ENCODE results near the gene NHEJ1.

Gene NHEJ1

GRCh38 chr2:219119422-219120043 lies 41.1 kb downstream of the NHEJ1 start:
- H3K4me1 ChIP-seq (ENCODE audit: control insufficient read depth in 1 of 2, insufficient read depth in 2 of 2, low read length in 2 of 2): peaks cover 0 to 3% of the 10 kb centered on the region in 2 experiments
- H2BK5ac ChIP-seq (ENCODE audit: low read depth, low read length, poor library complexity): no peak overlapping the region
- no peak overlapping the region for H2AFZ ChIP-seq (ENCODE audit: insufficient read depth, low read length, poor library complexity)
- no peak overlapping the region for H3K23ac ChIP-seq (ENCODE audit: low read length)
- no peak overlapping the region for H3K4ac ChIP-seq (ENCODE audit: low read depth, low read length)
- no peak overlapping the region for H3K18ac ChIP-seq (ENCODE audit: low read length)
- H3K14ac ChIP-seq (ENCODE audit: low read length): no peak overlapping the region
- peak; percentile 46 to 67 for DNase-seq
- no peaks in the 10 kb centered on the region for H3K36me3 ChIP-seq (ENCODE audit: control insufficient read depth in 1 of 2, insufficient read depth in 2 of 2, low read length in 2 of 2)
- no peak overlapping the region for H3K4me3 ChIP-seq (ENCODE audit: low read depth, low read length)
- H3K27me3 ChIP-seq (ENCODE audit: insufficient read depth, low read length): no peaks in the 10 kb centered on the region
- H3K79me1 ChIP-seq (ENCODE audit: low read length): no peaks in the 10 kb centered on the region
- H4K91ac ChIP-seq (ENCODE audit: low read depth, low read length): no peak overlapping the region
- no peak overlapping the region for H3K27ac ChIP-seq (ENCODE audit: low read depth, low read length)
- no peak overlapping the region for H3K4me2 ChIP-seq (ENCODE audit: low read length)
- no peak overlapping the region for H4K8ac ChIP-seq (ENCODE audit: low read depth, low read length)
- no CpG with 5 or more reads among the region's 7 CpGs for WGBS (ENCODE audit: extremely low coverage, insufficient coverage, insufficient read length)
- H2AK5ac ChIP-seq (ENCODE audit: low read length): no peak overlapping the region
- no peak overlapping the region for H3K9ac ChIP-seq (ENCODE audit: low read length)
- H2BK120ac ChIP-seq (ENCODE audit: insufficient read depth, low read length, poor library complexity): no peak overlapping the region
- no peak overlapping the region for H2BK12ac ChIP-seq (ENCODE audit: low read length)
- H3K79me2 ChIP-seq (ENCODE audit: control insufficient read depth, insufficient read depth, low read length, poor library complexity): peaks cover 2% of the 10 kb centered on the region
- no peaks in the 10 kb centered on the region for H3K9me3 ChIP-seq (ENCODE audit: insufficient read depth, low read depth, low read length)
- H4K12ac ChIP-seq (ENCODE audit: low read depth, low read length): no peak overlapping the region

DNA sequence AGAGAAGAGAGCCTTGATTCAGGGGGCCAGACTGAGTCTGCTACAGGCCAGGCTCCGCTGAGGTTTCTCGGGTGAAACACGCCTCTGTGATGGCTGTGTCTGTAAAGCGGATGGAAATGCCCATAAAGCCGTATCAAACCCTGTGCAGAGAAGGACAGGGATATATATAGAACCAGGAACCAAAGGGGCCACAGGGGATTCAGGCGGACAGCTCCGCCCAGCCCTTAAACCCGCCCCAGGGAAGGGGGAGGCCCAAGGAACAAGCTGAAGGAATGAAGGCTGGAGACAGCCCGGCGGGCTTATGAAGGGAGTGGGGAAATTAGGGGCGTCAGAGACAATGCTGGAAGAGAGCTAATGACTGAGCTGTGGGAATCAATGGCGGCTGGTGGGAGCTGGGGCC lies 42.1 kb downstream of the NHEJ1 start:
- no peak overlapping the region for H2BK12ac ChIP-seq (ENCODE audit: low read length)
- no peak overlapping the region for H2BK5ac ChIP-seq (ENCODE audit: low read depth, low read length, poor library complexity)
- no peak overlapping the region for H3K27ac ChIP-seq (ENCODE audit: low read depth, low read length)
- peaks cover 2% of the 10 kb centered on the region for H3K79me2 ChIP-seq (ENCODE audit: control insufficient read depth, insufficient read depth, low read length, poor library complexity)
- H3K27me3 ChIP-seq (ENCODE audit: insufficient read depth, low read length): no peaks in the 10 kb centered on the region
- no peak overlapping the region for H2AK5ac ChIP-seq (ENCODE audit: low read length)
- no peak overlapping the region for H2BK120ac ChIP-seq (ENCODE audit: insufficient read depth, low read length, poor library complexity)
- no peak overlapping the region for H3K18ac ChIP-seq (ENCODE audit: low read length)
- H3K79me1 ChIP-seq (ENCODE audit: low read length): no peaks in the 10 kb centered on the region
- H3K36me3 ChIP-seq (ENCODE audit: control insufficient read depth in 1 of 2, insufficient read depth in 2 of 2, low read length in 2 of 2): no peaks in the 10 kb centered on the region
- H3K4me2 ChIP-seq (ENCODE audit: low read length): no peak overlapping the region
- H3K4ac ChIP-seq (ENCODE audit: low read depth, low read length): no peak overlapping the region
- H4K91ac ChIP-seq (ENCODE audit: low read depth, low read length): no peak overlapping the region
- no peak overlapping the region for H3K23ac ChIP-seq (ENCODE audit: low read length)
- H4K12ac ChIP-seq (ENCODE audit: low read depth, low read length): no peak overlapping the region
- no peak overlapping the region for H4K8ac ChIP-seq (ENCODE audit: low read depth, low read length)
- H3K9ac ChIP-seq (ENCODE audit: low read length): no peak overlapping the region
- WGBS (ENCODE audit: extremely low coverage, insufficient coverage, insufficient read length): no CpG with 5 or more reads among the region's 12 CpGs
- no peak overlapping the region for H3K14ac ChIP-seq (ENCODE audit: low read length)
- no peak overlapping the region for H2AFZ ChIP-seq (ENCODE audit: insufficient read depth, low read length, poor library complexity)
- DNase-seq: no peak
- H3K4me1 ChIP-seq (ENCODE audit: control insufficient read depth in 1 of 2, insufficient read depth in 2 of 2, low read length in 2 of 2): peaks cover 0 to 3% of the 10 kb centered on the region in 2 experiments
- no peaks in the 10 kb centered on the region for H3K9me3 ChIP-seq (ENCODE audit: insufficient read depth, low read depth, low read length)
- no peak overlapping the region for H3K4me3 ChIP-seq (ENCODE audit: low read depth, low read length)

GRCh38 chr2:219116776-219117646 lies 43.6 kb downstream of the NHEJ1 start:
- Histone ChIP-seq H4K8ac (ENCODE audit: low read depth, low read length) (no peak overlapping the region), H3K4ac (ENCODE audit: low read depth, low read length) (no peak overlapping the region), H3K18ac (ENCODE audit: low read length) (no peak overlapping the region), H3K23ac (ENCODE audit: low read length) (no peak overlapping the region), H3K4me1 (ENCODE audit: control insufficient read depth in 1 of 2, insufficient read depth in 2 of 2, low read length in 2 of 2) (no peaks in the 10 kb centered on the region), H3K4me2 (ENCODE audit: low read length) (no peak overlapping the region), H3K9me3 (ENCODE audit: insufficient read depth, low read depth, low read length) (no peaks in the 10 kb centered on the region), H3K79me2 (ENCODE audit: control insufficient read depth, insufficient read depth, low read length, poor library complexity) (no peaks in the 10 kb centered on the region), H2AFZ (ENCODE audit: insufficient read depth, low read length, poor library complexity) (no peak overlapping the region), H3K4me3 (ENCODE audit: low read depth, low read length) (no peak overlapping the region), H2BK12ac (ENCODE audit: low read length) (no peak overlapping the region), H2BK120ac (ENCODE audit: insufficient read depth, low read length, poor library complexity) (no peak overlapping the region), H3K27me3 (ENCODE audit: insufficient read depth, low read length) (no peaks in the 10 kb centered on the region), H3K27ac (ENCODE audit: low read depth, low read length) (no peak overlapping the region), H2AK5ac (ENCODE audit: low read length) (no peak overlapping the region), H3K79me1 (ENCODE audit: low read length) (no peaks in the 10 kb centered on the region), H3K36me3 (ENCODE audit: control insufficient read depth in 1 of 2, insufficient read depth in 2 of 2, low read length in 2 of 2) (no peaks in the 10 kb centered on the region), H3K14ac (ENCODE audit: low read length) (no peak overlapping the region), H3K9ac (ENCODE audit: low read length) (no peak overlapping the region), H2BK5ac (ENCODE audit: low read depth, low read length, poor library complexity) (no peak overlapping the region), H4K91ac (ENCODE audit: low read depth, low read length) (no peak overlapping the region), H4K12ac (ENCODE audit: low read depth, low read length) (no peak overlapping the region)
- no CpG with 5 or more reads among the region's 8 CpGs for WGBS (ENCODE audit: extremely low coverage, insufficient coverage, insufficient read length)
- DNase-seq: no peak

GRCh38 chr2:219112651-219113338 lies 47.8 kb downstream of the NHEJ1 start:
- Histone ChIP-seq H3K4me2 (ENCODE audit: low read length) (no peak overlapping the region), H3K18ac (ENCODE audit: low read length) (no peak overlapping the region), H2BK12ac (ENCODE audit: low read length) (no peak overlapping the region), H3K4ac (ENCODE audit: low read depth, low read length) (no peak overlapping the region), H3K27me3 (ENCODE audit: insufficient read depth, low read length) (no peaks in the 10 kb centered on the region), H4K8ac (ENCODE audit: low read depth, low read length) (no peak overlapping the region), H3K9me3 (ENCODE audit: insufficient read depth, low read depth, low read length) (no peaks in the 10 kb centered on the region), H3K9ac (ENCODE audit: low read length) (no peak overlapping the region), H4K91ac (ENCODE audit: low read depth, low read length) (no peak overlapping the region), H4K12ac (ENCODE audit: low read depth, low read length) (no peak overlapping the region), H3K4me1 (ENCODE audit: control insufficient read depth in 1 of 2, insufficient read depth in 2 of 2, low read length in 2 of 2) (no peaks in the 10 kb centered on the region), H3K79me2 (ENCODE audit: control insufficient read depth, insufficient read depth, low read length, poor library complexity) (no peaks in the 10 kb centered on the region), H3K23ac (ENCODE audit: low read length) (no peak overlapping the region), H3K4me3 (ENCODE audit: low read depth, low read length) (no peak overlapping the region), H3K36me3 (ENCODE audit: control insufficient read depth in 1 of 2, insufficient read depth in 2 of 2, low read length in 2 of 2) (no peaks in the 10 kb centered on the region), H2AK5ac (ENCODE audit: low read length) (no peak overlapping the region), H2AFZ (ENCODE audit: insufficient read depth, low read length, poor library complexity) (no peak overlapping the region), H3K27ac (ENCODE audit: low read depth, low read length) (no peak overlapping the region), H3K14ac (ENCODE audit: low read length) (no peak overlapping the region), H3K79me1 (ENCODE audit: low read length) (no peaks in the 10 kb centered on the region), H2BK120ac (ENCODE audit: insufficient read depth, low read length, poor library complexity) (no peak overlapping the region), H2BK5ac (ENCODE audit: low read depth, low read length, poor library complexity) (no peak overlapping the region)
- no peak for DNase-seq
- no CpG with 5 or more reads among the region's 9 CpGs for WGBS (ENCODE audit: extremely low coverage, insufficient coverage, insufficient read length)

Data from trophoblast cell (in vitro differentiated cells and primary cell).